ENCODE results near the gene C19orf47. TPM values are rescaled to one million over a fixed set of nuclear protein-coding genes. Genes with fewer than 3 reads are reported as not detected.

Gene C19orf47
- total RNA-seq, 1 experiment from 2014 or later = 21.2 TPM

DNA sequence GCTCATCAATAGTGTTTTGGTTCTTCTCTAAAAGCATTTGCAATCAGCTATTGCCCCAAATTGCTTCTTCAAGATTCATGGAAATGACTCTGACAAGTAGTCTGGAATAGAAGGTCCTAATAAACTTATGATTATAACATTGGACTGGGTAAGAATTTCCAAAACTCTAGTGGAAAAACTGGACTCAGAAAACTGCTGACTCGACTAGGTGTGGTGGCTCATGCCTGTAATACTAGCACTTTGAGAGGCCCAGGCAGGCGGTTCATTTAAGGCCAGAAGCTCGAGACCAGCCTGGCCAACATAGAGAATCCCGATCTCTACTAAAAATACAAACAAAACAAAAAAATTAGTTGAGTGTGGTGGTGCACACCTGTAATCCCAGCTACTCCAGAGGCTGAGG lies 47.5 kb downstream of the C19orf47 start:
- H3K27ac ChIP-seq = no peak overlapping the region
- no peaks in the 10 kb centered on the region for H4K20me1 ChIP-seq (ENCODE audit: insufficient read depth)
- no peak for DNase-seq
- H3K4me1 ChIP-seq (replicated peaks; ENCODE audit: insufficient read depth) = no peaks in the 10 kb centered on the region
- no peak overlapping the region for H2AFZ ChIP-seq
- no peaks in the 10 kb centered on the region for H3K27me3 ChIP-seq (ENCODE audit: insufficient read depth, low read depth)
- BruUV-seq (replicated peaks) = no TSS peak
- TF ChIP-seq EZH2 (IDR thresholded peaks at IDR 0.05; ENCODE audit: low read depth) = no peak
- TF ChIP-seq, protein P1, sequence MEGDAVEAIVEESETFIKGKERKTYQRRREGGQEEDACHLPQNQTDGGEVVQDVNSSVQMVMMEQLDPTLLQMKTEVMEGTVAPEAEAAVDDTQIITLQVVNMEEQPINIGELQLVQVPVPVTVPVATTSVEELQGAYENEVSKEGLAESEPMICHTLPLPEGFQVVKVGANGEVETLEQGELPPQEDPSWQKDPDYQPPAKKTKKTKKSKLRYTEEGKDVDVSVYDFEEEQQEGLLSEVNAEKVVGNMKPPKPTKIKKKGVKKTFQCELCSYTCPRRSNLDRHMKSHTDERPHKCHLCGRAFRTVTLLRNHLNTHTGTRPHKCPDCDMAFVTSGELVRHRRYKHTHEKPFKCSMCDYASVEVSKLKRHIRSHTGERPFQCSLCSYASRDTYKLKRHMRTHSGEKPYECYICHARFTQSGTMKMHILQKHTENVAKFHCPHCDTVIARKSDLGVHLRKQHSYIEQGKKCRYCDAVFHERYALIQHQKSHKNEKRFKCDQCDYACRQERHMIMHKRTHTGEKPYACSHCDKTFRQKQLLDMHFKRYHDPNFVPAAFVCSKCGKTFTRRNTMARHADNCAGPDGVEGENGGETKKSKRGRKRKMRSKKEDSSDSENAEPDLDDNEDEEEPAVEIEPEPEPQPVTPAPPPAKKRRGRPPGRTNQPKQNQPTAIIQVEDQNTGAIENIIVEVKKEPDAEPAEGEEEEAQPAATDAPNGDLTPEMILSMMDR (conservative IDR thresholded peaks at IDR 0.05) = no peak
- H3K79me2 ChIP-seq (ENCODE audit: low read depth) = no peaks in the 10 kb centered on the region
- peaks cover 4% of the 10 kb centered on the region; the same call in 1 of the 2 replicates for H3F3A ChIP-seq (ENCODE audit: insufficient read depth, low read depth)
- no peaks in the 10 kb centered on the region for H3K9me2 ChIP-seq (ENCODE audit: insufficient read depth)
- H3K4me3 ChIP-seq = no peak overlapping the region
- no peak overlapping the region for H3K4me2 ChIP-seq
- ChIA-PET POLR2A (ENCODE audit: unreplicated experiment) (no interaction called here), CTCF (no interaction called here)
- no peaks in the 10 kb centered on the region for H3K9me3 ChIP-seq (ENCODE audit: insufficient read depth, low read depth)
- no peaks in the 10 kb centered on the region for H3K36me3 ChIP-seq (ENCODE audit: low read depth)
- intact Hi-C loops (cut with micrococcal nuclease; ENCODE audit: unreplicated experiment) = loop anchor here (10.0 kb wide), 1 partner anchor 156 kb away; no protein-coding TSS in a partner anchor

DNA sequence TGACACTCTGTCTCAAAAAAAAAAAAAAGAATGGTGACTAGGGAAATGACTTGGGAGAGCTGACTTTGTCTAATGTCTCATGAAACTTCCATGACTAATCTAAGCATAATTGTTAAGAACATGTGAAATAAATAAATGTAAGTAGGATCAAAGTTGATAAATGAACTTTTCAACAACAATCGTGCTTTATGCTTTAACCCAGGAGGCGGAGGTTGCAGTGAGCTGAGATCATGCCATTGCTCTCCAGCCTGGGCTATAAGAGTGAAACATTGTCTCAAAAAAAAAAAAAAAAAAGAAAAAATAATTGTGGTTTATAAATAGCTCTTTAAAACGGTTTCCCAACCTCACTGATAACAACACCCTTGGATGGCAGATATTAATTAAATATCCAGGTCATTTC lies 50.2 kb downstream of the C19orf47 start:
- H3K27ac ChIP-seq = no peak overlapping the region
- intact Hi-C loops (cut with micrococcal nuclease; ENCODE audit: unreplicated experiment) = no loop called here
- no peak for TF ChIP-seq EZH2 (IDR thresholded peaks at IDR 0.05; ENCODE audit: low read depth)
- TF ChIP-seq, protein P1 (conservative IDR thresholded peaks at IDR 0.05) = no peak
- no peak for DNase-seq
- H3K9me3 ChIP-seq (ENCODE audit: insufficient read depth, low read depth) = no peaks in the 10 kb centered on the region
- H3K4me1 ChIP-seq (replicated peaks; ENCODE audit: insufficient read depth) = no peaks in the 10 kb centered on the region
- peaks cover 4% of the 10 kb centered on the region; the same call in 1 of the 2 replicates for H3F3A ChIP-seq (ENCODE audit: insufficient read depth, low read depth)
- H2AFZ ChIP-seq = no peak overlapping the region
- ChIA-PET CTCF (interaction anchor here (0.7 kb wide), 2 partner anchors 272 to 872 kb away, joined by 3 read pairs; no protein-coding TSS in a partner anchor), POLR2A (ENCODE audit: unreplicated experiment) (interaction anchor here (0.5 to 0.6 kb wide), 2 partner anchors 303 to 878 kb away, joined by 3 read pairs; partner anchors contain the start of gene LTBP4)
- no peaks in the 10 kb centered on the region for H3K79me2 ChIP-seq (ENCODE audit: low read depth)
- no peak overlapping the region for H3K4me3 ChIP-seq
- no peaks in the 10 kb centered on the region for H3K9me2 ChIP-seq (ENCODE audit: insufficient read depth)
- no peaks in the 10 kb centered on the region for H4K20me1 ChIP-seq (ENCODE audit: insufficient read depth)
- no peaks in the 10 kb centered on the region for H3K36me3 ChIP-seq (ENCODE audit: low read depth)
- BruUV-seq (replicated peaks) = no TSS peak
- no peak overlapping the region for H3K4me2 ChIP-seq
- no peaks in the 10 kb centered on the region for H3K27me3 ChIP-seq (ENCODE audit: insufficient read depth, low read depth)

DNA sequence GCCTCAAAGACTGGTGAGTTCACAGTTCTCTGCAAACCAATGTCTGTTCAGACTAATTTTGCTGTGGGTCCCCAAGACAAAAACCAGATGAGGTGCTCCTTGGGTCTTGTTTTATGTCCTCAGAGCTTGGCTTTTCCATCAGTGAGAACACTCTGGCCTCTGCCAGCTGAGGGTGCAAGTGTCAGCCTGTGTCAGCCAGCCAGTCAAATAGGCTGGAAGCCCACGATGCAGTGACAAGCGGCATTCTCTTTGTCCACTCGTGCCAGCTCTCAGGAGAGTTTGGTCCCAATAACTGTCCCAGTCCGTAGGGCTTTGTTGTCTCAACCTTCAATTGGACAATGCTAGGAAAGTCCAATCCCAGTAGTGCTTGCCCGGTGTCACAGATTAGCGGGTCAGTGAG lies 53.6 kb downstream of the C19orf47 start:
- H3K27ac ChIP-seq = no peak overlapping the region
- H3K9me3 ChIP-seq (ENCODE audit: insufficient read depth, low read depth) = no peaks in the 10 kb centered on the region
- BruUV-seq (replicated peaks) = no TSS peak
- H2AFZ ChIP-seq = no peak overlapping the region
- H3K4me3 ChIP-seq = no peak overlapping the region
- H3K27me3 ChIP-seq (ENCODE audit: insufficient read depth, low read depth) = no peaks in the 10 kb centered on the region
- ChIA-PET CTCF (no interaction called here), POLR2A (ENCODE audit: unreplicated experiment) (no interaction called here)
- DNase-seq = no peak
- no peak overlapping the region for H3K4me2 ChIP-seq
- intact Hi-C loops (cut with micrococcal nuclease; ENCODE audit: unreplicated experiment) = no loop called here
- no peaks in the 10 kb centered on the region for H3K36me3 ChIP-seq (ENCODE audit: low read depth)
- H4K20me1 ChIP-seq (ENCODE audit: insufficient read depth) = no peaks in the 10 kb centered on the region
- no peaks in the 10 kb centered on the region for H3K9me2 ChIP-seq (ENCODE audit: insufficient read depth)
- TF ChIP-seq EZH2 (IDR thresholded peaks at IDR 0.05; ENCODE audit: low read depth) = no peak
- TF ChIP-seq, protein P1 (conservative IDR thresholded peaks at IDR 0.05) = no peak
- H3F3A ChIP-seq (ENCODE audit: insufficient read depth, low read depth) = 0 out of 2 replicates have a peak, but pooled peaks cover 4% of the 10 kb centered on the region
- H3K4me1 ChIP-seq (replicated peaks; ENCODE audit: insufficient read depth) = no peaks in the 10 kb centered on the region
- no peaks in the 10 kb centered on the region for H3K79me2 ChIP-seq (ENCODE audit: low read depth)

All from PC-9 (cell line).